HK-2 (cell line): Measurements from ENCODE around the gene PPM1L.
"Not testable (repeated sequence)": the region's sequence is repeated elsewhere in the genome, so short reads cannot be mapped to it uniquely, and the experiment has no call there.

Experiments used
- DNase-seq: peaks from one replicate; pipeline ENCODE4 v3.0.0-alpha.2; 2018; ENCODE audit not compliant: unreplicated experiment

Gene PPM1L

GRCh38 chr3:160986069-160986468 lies 230.0 kb downstream of the PPM1L start:
- no peak for DNase-seq

- no peak for DNase-seq
Measured at GRCh38 chr3:160987982-160988964, 232.2 kb downstream of the PPM1L start.

GRCh38 chr3:160990446-160990845 lies 234.4 kb downstream of the PPM1L start:
- no peak for DNase-seq

GRCh38 chr3:160992712-160993111 lies 236.7 kb downstream of the PPM1L start:
- no peak for DNase-seq

DNA sequence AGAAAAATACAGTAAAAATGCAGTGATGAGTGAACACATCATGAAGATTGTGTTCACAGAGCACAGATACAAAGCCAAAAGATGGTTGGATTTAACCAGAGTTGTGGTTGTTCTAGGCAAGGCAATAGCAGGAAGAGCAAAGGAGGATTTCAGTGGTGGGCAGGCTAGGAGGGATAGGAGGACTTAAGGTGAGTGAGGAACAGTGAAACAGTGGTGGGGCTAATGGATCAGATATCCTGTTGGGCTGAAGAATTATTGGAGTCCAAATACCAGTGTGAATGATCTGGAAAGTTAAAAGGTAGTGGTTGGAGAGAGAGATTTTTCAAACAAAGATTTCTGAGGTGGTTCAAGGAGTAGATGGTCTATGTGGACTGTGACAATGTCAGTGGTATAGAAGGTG lies 240.8 kb downstream of the PPM1L start:
- no peak for DNase-seq

DNA sequence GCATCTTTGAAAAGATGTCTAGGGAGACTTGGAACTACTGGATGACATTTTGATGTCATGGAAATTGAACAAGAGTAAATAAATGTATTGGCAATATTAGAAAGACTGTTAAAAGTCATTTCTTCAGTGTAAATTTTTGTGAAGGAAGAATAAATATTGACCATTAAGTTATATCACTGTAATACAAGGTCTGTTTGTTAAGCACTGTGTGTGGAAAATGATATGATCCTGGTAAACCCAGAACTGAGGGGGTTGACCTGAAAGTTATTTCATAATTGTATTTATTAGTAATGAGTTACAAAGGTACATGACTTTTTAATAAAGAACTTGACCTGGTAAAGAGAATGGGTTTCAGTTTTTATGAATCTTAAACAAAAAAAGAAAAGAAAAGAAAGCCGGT lies 242.6 kb downstream of the PPM1L start:
- DNase-seq = no peak

DNA sequence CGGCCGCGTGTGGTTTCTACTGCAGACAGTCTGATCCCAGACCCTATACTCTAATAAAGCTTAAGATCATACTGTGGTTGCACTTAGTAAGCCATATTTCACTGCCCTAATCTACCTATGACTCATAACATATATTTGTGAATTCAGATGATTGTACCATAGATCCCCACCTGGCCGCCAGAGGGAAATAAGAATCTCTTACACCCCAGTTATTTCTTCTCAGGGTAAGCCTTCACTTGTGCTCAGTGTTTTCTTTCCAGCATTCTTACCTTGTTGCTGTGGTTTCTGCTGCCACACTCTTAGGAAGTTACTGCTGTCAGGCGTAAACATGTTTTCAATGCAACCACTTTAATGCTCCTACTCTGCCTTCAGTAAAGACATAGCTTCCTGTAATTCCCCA lies 243.2 kb downstream of the PPM1L start:
- no peak for DNase-seq

- no peak for DNase-seq
Measured at GRCh38 chr3:161008086-161008485, 252.1 kb downstream of the PPM1L start.

- not testable (repeated sequence) for DNase-seq
Measured at GRCh38 chr3:161010151-161010550, 254.1 kb downstream of the PPM1L start.

- no peak for DNase-seq
Measured at GRCh38 chr3:161014843-161015749, 259.1 kb downstream of the PPM1L start.

DNA sequence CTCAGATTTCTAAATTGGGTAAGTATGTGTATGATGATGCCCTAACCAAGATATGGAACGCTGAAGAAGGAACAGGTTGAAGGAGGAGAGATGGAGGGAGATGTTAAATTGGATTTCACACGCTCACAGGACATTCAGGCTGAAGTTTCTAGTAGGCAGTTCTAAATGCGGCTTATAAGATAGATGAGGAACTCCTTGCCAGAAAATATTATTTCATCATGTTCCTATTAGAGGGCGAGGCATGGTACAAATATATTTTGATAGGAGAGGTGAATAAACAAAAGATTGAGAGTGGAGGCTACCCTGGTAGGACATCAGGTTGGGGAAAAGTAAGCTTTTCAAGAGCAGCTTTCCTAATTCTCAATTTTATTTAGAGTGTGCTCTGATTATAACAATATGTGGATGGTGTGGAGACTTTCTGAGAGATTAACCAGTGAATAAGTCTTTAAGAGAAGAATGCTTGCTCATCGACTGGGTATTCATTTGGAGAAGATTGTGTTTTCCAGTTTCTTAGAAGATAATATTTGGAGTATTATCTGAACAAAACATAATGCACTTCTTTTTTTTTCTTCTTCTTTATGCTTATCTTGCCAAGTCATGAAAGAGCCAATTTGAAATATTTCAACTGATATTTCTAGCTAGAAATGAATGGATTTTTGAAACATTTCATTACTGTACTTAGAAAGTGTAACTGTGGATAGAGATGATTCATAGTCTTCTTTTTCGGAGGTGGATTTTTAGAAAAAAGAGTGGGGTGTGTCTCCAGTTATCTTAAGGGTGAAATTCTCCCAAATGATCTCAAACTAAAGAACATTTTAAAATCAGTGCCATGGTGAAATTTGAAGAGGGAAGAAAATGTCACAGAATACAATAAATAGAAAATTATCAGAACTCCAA lies 260.6 kb downstream of the PPM1L start:
- DNase-seq = no peak

DNA sequence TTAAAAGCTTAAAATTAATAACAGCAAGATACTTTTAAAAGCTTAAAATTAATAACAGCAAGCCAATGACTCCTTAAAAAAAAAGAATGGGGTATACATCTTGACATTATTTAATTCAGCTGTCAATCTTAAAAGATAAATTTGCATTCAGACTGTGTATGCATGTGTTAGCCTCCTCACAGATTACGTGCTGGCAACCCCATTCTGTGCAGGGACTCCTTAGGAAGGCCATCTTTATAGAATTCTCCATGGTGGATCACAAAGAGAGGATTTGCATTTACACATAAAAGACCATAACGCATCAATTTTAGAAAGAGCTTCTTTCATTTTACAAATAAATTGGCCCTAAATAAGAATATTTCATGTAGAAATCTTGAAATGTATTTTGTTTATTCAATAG lies 261.9 kb downstream of the PPM1L start:
- no peak for DNase-seq

DNA sequence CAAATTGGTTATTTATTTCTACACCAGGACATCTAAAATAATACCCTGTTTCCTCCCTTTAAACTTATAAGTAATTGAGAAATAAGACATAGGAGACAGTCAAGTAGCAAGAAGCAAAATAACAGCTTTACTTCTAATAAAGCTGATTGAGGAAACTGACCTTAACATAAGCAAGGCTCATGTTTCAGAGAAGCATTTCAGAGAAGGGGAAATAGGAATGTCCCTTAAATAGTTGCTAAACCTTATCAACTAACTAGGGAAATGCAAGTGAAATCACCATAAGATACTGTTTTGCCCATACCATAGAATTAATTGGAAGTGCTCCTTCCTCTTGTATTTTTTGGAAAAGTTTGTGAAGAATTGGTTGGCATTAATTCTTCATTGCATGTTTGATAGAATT lies 264.2 kb downstream of the PPM1L start:
- no peak for DNase-seq

DNA sequence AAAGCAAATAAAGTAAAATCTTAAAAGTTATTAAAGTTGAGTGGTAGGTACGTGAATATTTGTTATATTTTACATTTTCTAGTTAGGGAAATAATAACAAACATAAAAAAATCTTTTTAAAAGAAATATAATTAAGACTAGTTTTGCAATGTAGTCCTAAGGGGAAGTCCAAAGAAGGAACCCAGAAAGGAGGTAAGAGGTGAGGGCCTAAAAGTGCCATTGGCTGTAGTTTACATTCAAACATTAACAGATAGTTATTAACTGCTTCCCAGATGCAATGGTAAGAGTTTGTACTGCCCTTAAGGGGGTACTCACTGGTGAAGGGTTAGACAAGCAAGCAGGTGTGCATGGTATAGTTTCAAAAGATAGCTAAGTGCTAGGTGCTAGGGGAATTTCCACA lies 269.9 kb downstream of the PPM1L start:
- no peak for DNase-seq

DNA sequence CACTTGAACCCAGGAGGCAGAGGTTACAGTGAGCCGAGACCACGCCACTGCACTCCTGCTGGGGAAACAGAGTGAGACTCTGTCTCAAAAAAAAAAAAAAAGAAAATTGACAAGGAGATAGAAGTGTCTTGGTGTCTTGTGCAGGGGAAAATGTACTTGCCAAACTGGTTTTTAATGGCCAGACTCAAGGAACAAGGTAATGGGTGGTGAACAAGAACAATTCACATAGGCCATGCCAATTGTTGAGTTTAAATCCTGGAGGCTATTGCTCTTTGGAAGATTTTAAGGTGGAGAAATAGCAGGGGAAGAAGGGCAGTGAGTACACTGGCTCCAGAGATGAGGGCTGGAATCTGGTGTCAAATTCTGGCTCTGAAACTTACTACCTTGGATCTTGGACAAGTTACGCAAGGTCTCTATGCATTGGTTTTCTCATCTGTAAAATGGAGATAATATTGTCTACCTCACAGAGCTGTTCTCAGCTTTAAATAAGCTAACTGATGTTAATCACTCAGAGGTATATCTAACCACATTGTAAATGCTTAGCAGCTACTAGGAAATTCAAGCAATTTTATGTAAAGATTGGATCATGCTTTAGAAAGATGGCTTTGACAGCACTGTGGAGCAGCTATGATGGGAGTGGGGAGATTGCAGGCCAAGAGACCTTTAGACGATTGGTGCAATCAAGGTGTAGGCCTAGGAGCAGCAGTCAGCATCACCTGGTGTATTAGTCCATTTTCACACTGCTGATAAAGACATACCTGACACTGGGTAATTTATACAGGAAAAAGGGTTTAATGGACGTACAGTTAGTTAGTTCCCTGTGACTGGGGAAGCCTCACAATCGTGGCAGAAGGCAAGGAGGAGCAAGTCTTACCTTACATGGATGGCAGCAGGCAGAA lies 270.8 kb downstream of the PPM1L start:
- no peak for DNase-seq

- no peak for DNase-seq
Measured at GRCh38 chr3:161028555-161029153, 272.6 kb downstream of the PPM1L start.

- DNase-seq = no peak
Measured at GRCh38 chr3:161031134-161031533, 275.1 kb downstream of the PPM1L start.

- not testable (repeated sequence) for DNase-seq
Measured at GRCh38 chr3:161034913-161035550, 279.0 kb downstream of the PPM1L start.

DNA sequence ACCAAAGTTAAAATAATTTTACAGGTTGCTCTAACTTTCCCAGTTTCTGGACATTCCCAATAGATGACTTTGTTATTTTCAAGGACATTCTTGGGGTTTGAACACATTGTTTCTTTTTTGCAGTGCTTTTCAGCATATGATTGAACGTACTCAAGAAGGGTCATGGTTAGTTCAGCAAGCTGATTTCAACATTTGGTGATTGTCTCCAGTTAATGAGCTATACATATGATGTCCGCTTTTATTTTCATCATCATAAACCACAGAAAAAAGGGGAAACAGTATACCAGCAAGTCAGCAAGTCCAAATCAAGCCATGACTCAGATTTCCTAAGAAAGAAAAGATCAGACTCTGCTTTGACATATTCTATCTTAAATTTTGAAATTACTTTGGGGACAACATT lies 279.7 kb downstream of the PPM1L start:
- no peak for DNase-seq

- DNase-seq = no peak
Measured at GRCh38 chr3:161038725-161039124, 282.7 kb downstream of the PPM1L start.
